LNCaP clone FGC (cell line): ENCODE results near the gene PLEKHM3.
"Not testable (repeated sequence)": the region's sequence is repeated elsewhere in the genome, so short reads cannot be mapped to it uniquely, and the experiment has no call there.

Experiments used
- DNase-seq: peaks from one replicate; pipeline ENCODE4 v3.0.0-alpha.2; 2011; ENCODE audit warnings: low read depth
- H3K4me3 ChIP-seq: 2 replicates; pipeline ENCODE4 v1.5.1; 2011; ENCODE audit warnings: mild to moderate bottlenecking, low read depth, low read length, control low read depth
- TF ChIP-seq, protein P1 (sequence below): IDR thresholded peaks from 2 replicates; pipeline ENCODE4 v1.5.1; 2012; ENCODE audit warnings: mild to moderate bottlenecking; ENCODE audit not compliant: control insufficient read depth, insufficient read depth; ENCODE audit errors: extremely low read depth

PLEKHM3 gene

DNA sequence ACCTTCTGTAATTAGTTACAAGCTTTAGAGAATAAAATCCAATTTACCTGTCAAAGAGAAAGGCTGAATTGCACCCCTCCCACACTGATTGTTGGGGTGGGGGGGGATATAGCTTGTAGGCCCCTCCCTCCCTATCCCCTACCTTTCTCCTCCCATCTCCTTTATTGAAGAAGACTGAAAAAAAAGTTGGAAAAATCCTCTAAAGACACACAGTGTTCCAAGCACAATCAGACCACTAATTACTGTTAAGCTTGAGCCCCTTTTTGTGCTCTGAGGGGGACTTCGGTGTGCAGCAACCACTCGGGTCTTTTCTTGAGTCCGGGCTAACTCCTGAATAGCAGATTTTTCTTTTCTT, 212.6 kb downstream of the PLEKHM3 start:
- TF ChIP-seq, protein P1, sequence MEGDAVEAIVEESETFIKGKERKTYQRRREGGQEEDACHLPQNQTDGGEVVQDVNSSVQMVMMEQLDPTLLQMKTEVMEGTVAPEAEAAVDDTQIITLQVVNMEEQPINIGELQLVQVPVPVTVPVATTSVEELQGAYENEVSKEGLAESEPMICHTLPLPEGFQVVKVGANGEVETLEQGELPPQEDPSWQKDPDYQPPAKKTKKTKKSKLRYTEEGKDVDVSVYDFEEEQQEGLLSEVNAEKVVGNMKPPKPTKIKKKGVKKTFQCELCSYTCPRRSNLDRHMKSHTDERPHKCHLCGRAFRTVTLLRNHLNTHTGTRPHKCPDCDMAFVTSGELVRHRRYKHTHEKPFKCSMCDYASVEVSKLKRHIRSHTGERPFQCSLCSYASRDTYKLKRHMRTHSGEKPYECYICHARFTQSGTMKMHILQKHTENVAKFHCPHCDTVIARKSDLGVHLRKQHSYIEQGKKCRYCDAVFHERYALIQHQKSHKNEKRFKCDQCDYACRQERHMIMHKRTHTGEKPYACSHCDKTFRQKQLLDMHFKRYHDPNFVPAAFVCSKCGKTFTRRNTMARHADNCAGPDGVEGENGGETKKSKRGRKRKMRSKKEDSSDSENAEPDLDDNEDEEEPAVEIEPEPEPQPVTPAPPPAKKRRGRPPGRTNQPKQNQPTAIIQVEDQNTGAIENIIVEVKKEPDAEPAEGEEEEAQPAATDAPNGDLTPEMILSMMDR = no peak
- DNase-seq = no peak
- H3K4me3 ChIP-seq = no peak overlapping the region

DNA sequence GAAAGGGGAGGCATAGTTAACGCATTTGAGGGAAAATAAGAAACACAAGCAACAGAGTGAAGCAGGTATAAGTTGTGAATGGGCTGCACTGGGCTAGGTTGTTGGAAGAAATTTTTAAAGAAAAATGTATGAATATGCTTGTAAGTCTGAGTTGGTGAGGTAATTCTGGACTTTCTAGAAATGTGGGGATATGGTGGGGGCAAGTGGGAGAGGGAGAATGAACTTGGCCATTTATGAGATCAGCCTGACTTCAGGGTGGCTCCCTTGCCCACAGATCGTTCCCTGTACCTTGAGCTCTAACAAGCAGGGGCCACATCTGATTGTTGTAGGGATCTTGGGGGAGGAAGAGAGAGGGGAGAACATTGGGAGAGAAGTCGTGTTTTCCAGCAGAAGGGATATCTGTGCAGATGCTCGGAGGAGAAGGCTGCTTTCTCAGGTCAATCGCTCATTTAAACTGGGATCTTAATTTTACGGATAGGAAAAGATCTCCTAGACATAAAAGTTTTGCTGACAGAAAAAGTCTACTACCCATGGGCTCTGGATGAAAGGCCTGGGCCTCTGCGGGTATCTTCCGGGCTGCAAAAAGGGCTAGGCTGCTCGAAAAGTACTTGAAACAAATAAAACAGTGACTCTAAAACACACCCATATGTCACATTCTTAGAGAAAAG, 213.1 kb downstream of the PLEKHM3 start:
- TF ChIP-seq, protein P1 = no peak
- no peak for DNase-seq
- no peak overlapping the region for H3K4me3 ChIP-seq

DNA sequence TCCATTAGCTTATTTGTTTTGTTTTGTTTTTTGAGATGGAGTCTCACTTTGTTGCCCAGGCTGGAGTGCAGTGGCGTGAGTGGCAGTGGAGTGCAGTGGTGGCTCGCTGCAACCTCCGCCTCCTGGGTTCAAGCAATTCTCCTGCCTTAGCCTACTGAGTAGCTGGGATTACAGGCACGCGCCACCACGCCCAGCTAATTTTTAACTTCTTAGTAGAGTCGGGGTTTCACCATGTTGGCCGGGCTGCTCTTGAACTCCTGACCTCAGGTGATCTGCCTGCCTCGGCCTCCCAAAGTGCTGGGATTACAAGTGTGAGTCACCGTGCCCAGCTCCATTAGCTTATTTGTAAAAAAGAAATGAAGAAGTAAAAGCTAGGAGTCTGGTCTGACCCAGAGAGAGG, 213.7 kb downstream of the PLEKHM3 start:
- H3K4me3 ChIP-seq, DNase-seq: not testable (repeated sequence)

DNA sequence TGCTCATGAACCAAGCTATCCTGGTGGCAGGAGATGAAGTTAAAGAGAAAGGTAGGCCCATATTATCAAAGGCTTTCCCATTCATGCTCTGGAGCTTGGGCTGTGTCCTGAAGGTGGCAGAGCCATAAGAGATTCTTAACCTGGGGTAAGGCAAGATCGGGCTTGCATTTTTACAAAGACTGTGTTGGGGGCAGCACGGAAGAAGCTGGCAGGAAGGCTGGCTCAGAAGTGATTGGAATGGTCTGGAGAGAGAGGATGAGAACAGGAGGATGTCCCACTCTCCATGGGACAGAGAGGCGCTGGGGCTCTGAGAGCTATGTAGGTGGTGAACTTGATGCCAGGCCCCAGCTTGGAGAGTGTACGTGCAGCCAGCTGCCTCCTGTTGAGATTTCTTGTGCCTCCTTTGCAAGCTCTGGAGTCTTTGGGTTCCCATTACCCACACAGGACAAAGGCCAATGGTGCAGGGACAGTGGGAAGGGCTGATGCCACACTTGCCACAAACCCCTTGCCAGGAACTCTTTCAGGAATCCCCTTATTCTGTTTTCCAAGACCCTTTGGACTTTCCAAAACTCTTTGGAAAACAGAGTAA, 215.0 kb downstream of the PLEKHM3 start:
- no peak overlapping the region for H3K4me3 ChIP-seq
- TF ChIP-seq, protein P1 = no peak
- DNase-seq = no peak

DNA sequence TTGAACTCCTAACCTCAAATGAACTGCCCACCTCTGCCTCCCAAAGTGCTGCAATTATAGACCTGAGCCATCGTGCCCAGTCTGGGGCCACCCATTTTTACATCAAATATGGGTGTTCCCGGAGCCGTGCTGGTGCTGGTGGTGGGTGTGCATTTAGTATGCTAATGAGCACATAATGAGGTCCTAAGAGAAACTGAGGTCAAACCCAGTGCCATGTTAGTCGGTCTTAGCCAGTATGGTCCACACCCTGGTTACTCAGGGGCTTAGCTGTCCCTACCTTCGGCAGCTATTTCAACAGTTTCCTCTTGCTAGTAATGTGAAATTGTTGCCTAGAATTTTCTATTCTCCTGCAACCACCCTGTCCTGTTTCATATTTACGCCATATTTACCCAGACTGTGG, 217.2 kb downstream of the PLEKHM3 start:
- no peak for DNase-seq
- TF ChIP-seq, protein P1 = no peak
- no peak overlapping the region for H3K4me3 ChIP-seq

DNA sequence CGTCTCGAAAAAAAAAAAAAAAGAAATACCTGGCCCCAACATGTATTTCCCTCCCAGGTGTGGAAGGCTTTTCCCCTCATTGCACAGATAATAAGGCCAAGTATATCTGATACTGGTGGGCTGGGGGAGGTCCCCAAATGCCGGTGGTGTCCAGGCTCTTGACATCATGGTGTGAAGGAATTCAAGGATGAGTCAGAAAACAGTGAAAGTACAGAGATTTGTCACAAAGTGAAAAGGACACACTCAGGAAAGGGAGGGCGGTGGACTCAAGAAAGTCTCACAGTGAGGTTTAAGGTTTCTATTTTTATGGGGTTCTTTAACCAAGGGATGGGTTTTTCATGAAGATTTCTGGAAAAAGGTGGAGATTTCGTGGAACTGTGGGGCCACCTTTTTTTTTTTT, 217.8 kb downstream of the PLEKHM3 start:
- TF ChIP-seq, protein P1 = no peak
- no peak overlapping the region for H3K4me3 ChIP-seq
- DNase-seq = no peak

DNA sequence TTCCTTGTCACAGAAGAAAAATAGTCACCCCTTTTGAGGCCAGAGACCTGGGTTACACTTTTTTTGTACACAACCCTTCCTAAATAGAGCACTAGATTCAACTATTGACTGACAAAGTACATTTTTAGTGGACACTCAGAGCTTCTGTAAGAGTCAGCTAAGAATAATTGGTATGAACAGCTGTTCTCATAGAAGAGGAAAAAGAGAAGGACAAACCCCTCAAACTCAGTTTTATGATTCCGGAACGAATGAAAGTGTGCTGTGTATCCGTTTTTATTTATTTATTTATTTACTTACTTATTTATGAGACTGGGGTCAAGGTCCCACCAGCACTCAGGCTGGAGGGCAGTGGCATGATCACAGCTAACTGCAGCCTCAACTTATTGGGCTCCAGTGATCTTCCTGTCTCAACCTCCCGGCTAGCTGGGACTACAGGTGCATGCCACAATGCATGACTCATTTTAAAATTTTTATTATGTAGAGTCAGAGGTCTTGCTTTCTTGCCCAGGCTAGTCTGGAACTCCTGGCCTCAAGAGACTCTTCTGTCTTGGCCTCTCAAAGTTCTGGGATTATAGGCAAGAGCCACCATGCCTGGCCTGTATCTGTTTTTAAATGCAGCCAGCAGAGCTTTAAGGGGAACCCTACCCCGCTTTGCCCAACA, 219.6 kb downstream of the PLEKHM3 start:
- no peak overlapping the region for H3K4me3 ChIP-seq
- no peak for DNase-seq
- TF ChIP-seq, protein P1 = no peak
